Trophoblast cell (in vitro differentiated cells and primary cell): ENCODE results near the gene FOLR1.

Experiments used
- DNase-seq, 2 donors: peaks; one replicate each; pipeline ENCODE4 v3.0.0-alpha.2; 2016
- H2AFZ ChIP-seq: 2 replicates; pipeline ENCODE4 v1.6.1; 2013; ENCODE audit warnings: low read length, moderate library complexity, mild to moderate bottlenecking; ENCODE audit not compliant: insufficient read depth, poor library complexity
- H2AK5ac ChIP-seq: 2 replicates; pipeline ENCODE4 v1.6.1; 2013; ENCODE audit warnings: mild to moderate bottlenecking, low read length
- H2BK120ac ChIP-seq: 2 replicates; pipeline ENCODE4 v1.6.1; 2013; ENCODE audit warnings: low read length, mild to moderate bottlenecking, moderate library complexity; ENCODE audit not compliant: insufficient read depth, poor library complexity
- H2BK12ac ChIP-seq: 2 replicates; pipeline ENCODE4 v1.6.1; 2013; ENCODE audit warnings: mild to moderate bottlenecking, low read length, moderate library complexity
- H2BK5ac ChIP-seq: 2 replicates; pipeline ENCODE4 v1.6.1; 2013; ENCODE audit warnings: low read length, low read depth, moderate library complexity, mild to moderate bottlenecking; ENCODE audit not compliant: poor library complexity
- H3K14ac ChIP-seq: 2 replicates; pipeline ENCODE4 v1.6.1; 2013; ENCODE audit warnings: mild to moderate bottlenecking, low read length
- H3K18ac ChIP-seq: 2 replicates; pipeline ENCODE4 v1.6.1; 2013; ENCODE audit warnings: mild to moderate bottlenecking, low read length
- H3K23ac ChIP-seq: 2 replicates; pipeline ENCODE4 v1.6.1; 2013; ENCODE audit warnings: low read length
- H3K27ac ChIP-seq: 2 replicates; pipeline ENCODE4 v1.5.1; 2013; ENCODE audit warnings: low read depth, mild to moderate bottlenecking, inconsistent platforms, low read length, moderate library complexity
- H3K27me3 ChIP-seq: 2 replicates; pipeline ENCODE4 v1.6.1; 2013; ENCODE audit warnings: inconsistent platforms, mild to moderate bottlenecking, low read length, moderate library complexity; ENCODE audit not compliant: insufficient read depth
- H3K36me3 ChIP-seq, 2 experiments: 1 replicate in 1 of 2; 2 replicates in 1 of 2; pipeline ENCODE4 v1.6.1; 2013; ENCODE audit warnings: low read length in 2 of 2, mild to moderate bottlenecking in 2 of 2, moderate library complexity in 1 of 2; ENCODE audit not compliant: insufficient read depth in 2 of 2, control insufficient read depth in 1 of 2
- H3K4ac ChIP-seq: 2 replicates; pipeline ENCODE4 v1.6.1; 2013; ENCODE audit warnings: low read depth, mild to moderate bottlenecking, low read length, moderate library complexity
- H3K4me1 ChIP-seq, 2 experiments: 1 replicate in 1 of 2; 2 replicates in 1 of 2; pipeline ENCODE4 v1.6.1; 2013; ENCODE audit warnings: low read length in 2 of 2, mild to moderate bottlenecking in 2 of 2, moderate library complexity in 1 of 2; ENCODE audit not compliant: insufficient read depth in 2 of 2, control insufficient read depth in 1 of 2
- H3K4me2 ChIP-seq: 2 replicates; pipeline ENCODE4 v1.6.1; 2013; ENCODE audit warnings: inconsistent platforms, mild to moderate bottlenecking, low read length, moderate library complexity
- H3K4me3 ChIP-seq: 2 replicates; pipeline ENCODE4 v1.5.1; 2013; ENCODE audit warnings: mild to moderate bottlenecking, low read depth, low read length, inconsistent platforms
- H3K79me1 ChIP-seq: one replicate; pipeline ENCODE4 v1.6.1; 2013; ENCODE audit warnings: low read length
- H3K79me2 ChIP-seq: 2 replicates; pipeline ENCODE4 v1.6.1; 2013; ENCODE audit warnings: low read length, mild to moderate bottlenecking; ENCODE audit not compliant: control insufficient read depth, insufficient read depth, poor library complexity
- H3K9ac ChIP-seq: 2 replicates; pipeline ENCODE4 v1.6.1; 2013; ENCODE audit warnings: mild to moderate bottlenecking, low read length
- H3K9me3 ChIP-seq: 2 replicates; pipeline ENCODE4 v1.6.1; 2013; ENCODE audit warnings: low read depth, mild to moderate bottlenecking, control low read depth, inconsistent platforms, low read length; ENCODE audit not compliant: insufficient read depth
- H4K12ac ChIP-seq: 2 replicates; pipeline ENCODE4 v1.6.1; 2013; ENCODE audit warnings: low read depth, mild to moderate bottlenecking, low read length, moderate library complexity
- H4K8ac ChIP-seq: 2 replicates; pipeline ENCODE4 v1.6.1; 2013; ENCODE audit warnings: low read depth, mild to moderate bottlenecking, low read length, moderate library complexity
- H4K91ac ChIP-seq: one replicate; pipeline ENCODE4 v1.6.1; 2013; ENCODE audit warnings: low read depth, mild to moderate bottlenecking, low read length, moderate library complexity
- WGBS: extraction: QIAGEN DNeasy Blood & Tissue Kit; methylation state at CpG from one replicate; pipeline ENCODE4 v1.1.7; 2013; ENCODE audit warnings: missing lambda C conversion rate; ENCODE audit not compliant: insufficient read length, insufficient coverage; ENCODE audit errors: extremely low coverage; 5-methylcytosine and 5-hydroxymethylcytosine counted together

Gene FOLR1

GRCh38 chr11:72227316-72228228, 35.6 kb downstream of the FOLR1 start:
- H3K79me1 ChIP-seq, result peaks cover 25% of the 10 kb centered on the region
- H3K4ac ChIP-seq, result no peak overlapping the region
- no peak overlapping the region for H4K91ac ChIP-seq
- peaks cover 24% of the 10 kb centered on the region for H3K79me2 ChIP-seq
- no peak overlapping the region for H3K27ac ChIP-seq
- H2BK120ac ChIP-seq, result no peak overlapping the region
- no peak overlapping the region for H3K4me2 ChIP-seq
- no peak overlapping the region for H3K14ac ChIP-seq
- no peak overlapping the region for H2AFZ ChIP-seq
- H2AK5ac ChIP-seq, result no peak overlapping the region
- no CpG with 5 or more reads among the region's 14 CpGs for WGBS
- no peak overlapping the region for H3K23ac ChIP-seq
- peaks cover 7 to 15% of the 10 kb centered on the region in 2 experiments for H3K4me1 ChIP-seq
- H3K18ac ChIP-seq, result no peak overlapping the region
- H4K12ac ChIP-seq, result no peak overlapping the region
- no peak overlapping the region for H2BK12ac ChIP-seq
- H2BK5ac ChIP-seq, result no peak overlapping the region
- H4K8ac ChIP-seq, result no peak overlapping the region
- H3K9me3 ChIP-seq, result peaks cover 2% of the 10 kb centered on the region
- no peak overlapping the region for H3K9ac ChIP-seq
- DNase-seq, result peak; percentile 78 to 79
- no peaks in the 10 kb centered on the region for H3K27me3 ChIP-seq
- peaks cover 58 to 62% of the 10 kb centered on the region in 2 experiments for H3K36me3 ChIP-seq
- no peak overlapping the region for H3K4me3 ChIP-seq

DNA sequence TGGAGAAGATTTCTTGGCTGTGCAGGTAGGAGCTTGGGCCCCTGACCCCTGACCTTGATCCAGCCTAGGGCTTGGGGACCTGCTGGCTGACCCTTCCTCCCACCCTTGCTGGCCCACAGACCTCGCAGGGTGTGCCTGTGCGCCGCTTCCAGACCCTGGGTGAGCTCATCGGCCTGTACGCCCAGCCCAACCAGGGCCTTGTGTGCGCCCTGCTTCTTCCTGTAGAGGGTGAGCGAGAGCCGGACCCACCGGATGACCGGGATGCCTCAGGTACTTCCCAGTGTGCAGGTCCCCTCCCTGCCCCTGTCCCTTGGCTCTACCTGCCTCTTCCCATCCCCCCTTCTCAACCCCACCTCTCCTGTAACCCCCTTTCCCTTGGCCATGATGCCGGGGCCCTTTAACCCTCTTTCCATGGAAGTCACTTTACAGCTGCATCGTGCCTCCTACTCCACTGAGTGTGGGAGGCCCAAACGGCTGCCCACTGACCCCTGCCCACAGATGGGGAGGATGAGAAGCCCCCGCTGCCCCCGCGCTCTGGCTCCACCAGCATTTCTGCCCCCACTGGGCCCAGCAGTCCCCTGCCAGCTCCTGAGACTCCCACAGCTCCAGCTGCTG, 36.4 kb downstream of the FOLR1 start:
- H3K27ac ChIP-seq, result no peak overlapping the region
- peaks cover 22% of the 10 kb centered on the region for H3K79me1 ChIP-seq
- peaks cover 66 to 69% of the 10 kb centered on the region in 2 experiments for H3K36me3 ChIP-seq
- H4K91ac ChIP-seq, result no peak overlapping the region
- no peak overlapping the region for H2AK5ac ChIP-seq
- H3K14ac ChIP-seq, result no peak overlapping the region
- WGBS, result no CpG with 5 or more reads among the region's 16 CpGs
- H2BK12ac ChIP-seq, result no peak overlapping the region
- no peak overlapping the region for H3K4ac ChIP-seq
- H3K4me1 ChIP-seq, result peaks cover 5 to 11% of the 10 kb centered on the region in 2 experiments
- H3K4me3 ChIP-seq, result no peak overlapping the region
- no peak overlapping the region for H3K23ac ChIP-seq
- peak; percentile 58 to 63 for DNase-seq
- no peak overlapping the region for H2BK120ac ChIP-seq
- H2AFZ ChIP-seq, result no peak overlapping the region
- H3K18ac ChIP-seq, result no peak overlapping the region
- no peak overlapping the region for H4K8ac ChIP-seq
- no peak overlapping the region for H3K4me2 ChIP-seq
- peaks cover 2% of the 10 kb centered on the region for H3K9me3 ChIP-seq
- no peaks in the 10 kb centered on the region for H3K27me3 ChIP-seq
- no peak overlapping the region for H3K9ac ChIP-seq
- no peak overlapping the region for H4K12ac ChIP-seq
- peaks cover 24% of the 10 kb centered on the region for H3K79me2 ChIP-seq
- no peak overlapping the region for H2BK5ac ChIP-seq

DNA sequence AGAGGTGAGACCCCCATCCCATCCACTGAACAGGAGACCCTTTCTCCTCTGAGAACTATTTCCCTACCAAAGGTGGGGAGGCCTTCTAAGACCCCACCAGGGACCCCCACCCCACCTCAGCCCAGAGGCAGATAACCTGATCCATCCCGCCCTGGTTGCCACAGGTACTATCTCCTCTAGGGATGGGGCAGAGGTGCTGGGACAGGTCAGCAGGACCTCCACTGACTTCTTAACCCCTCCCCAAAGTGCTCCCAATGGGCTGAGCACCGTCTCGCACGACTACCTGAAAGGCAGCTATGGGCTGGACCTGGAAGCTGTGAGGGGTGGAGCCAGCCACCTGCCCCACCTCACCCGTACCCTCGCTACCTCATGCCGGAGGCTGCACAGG, 36.9 kb downstream of the FOLR1 start:
- Histone ChIP-seq H3K9me3 (peaks cover 2% of the 10 kb centered on the region), H3K4me2 (no peak overlapping the region), H3K4ac (no peak overlapping the region), H3K23ac (no peak overlapping the region), H2BK5ac (no peak overlapping the region), H2BK12ac (no peak overlapping the region), H4K8ac (no peak overlapping the region), H2AFZ (no peak overlapping the region), H3K27ac (no peak overlapping the region), H4K91ac (no peak overlapping the region), H4K12ac (no peak overlapping the region), H2AK5ac (no peak overlapping the region), H2BK120ac (no peak overlapping the region), H3K18ac (no peak overlapping the region), H3K4me1 (peaks cover 5 to 11% of the 10 kb centered on the region in 2 experiments), H3K14ac (no peak overlapping the region), H3K79me1 (peaks cover 18% of the 10 kb centered on the region), H3K27me3 (no peaks in the 10 kb centered on the region), H3K9ac (no peak overlapping the region), H3K79me2 (peaks cover 20% of the 10 kb centered on the region), H3K4me3 (no peak overlapping the region), H3K36me3 (peaks cover 71 to 74% of the 10 kb centered on the region in 2 experiments)
- DNase-seq, result peak in 1 of 2 donors; percentile 6
- no CpG with 5 or more reads among the region's 7 CpGs for WGBS

DNA sequence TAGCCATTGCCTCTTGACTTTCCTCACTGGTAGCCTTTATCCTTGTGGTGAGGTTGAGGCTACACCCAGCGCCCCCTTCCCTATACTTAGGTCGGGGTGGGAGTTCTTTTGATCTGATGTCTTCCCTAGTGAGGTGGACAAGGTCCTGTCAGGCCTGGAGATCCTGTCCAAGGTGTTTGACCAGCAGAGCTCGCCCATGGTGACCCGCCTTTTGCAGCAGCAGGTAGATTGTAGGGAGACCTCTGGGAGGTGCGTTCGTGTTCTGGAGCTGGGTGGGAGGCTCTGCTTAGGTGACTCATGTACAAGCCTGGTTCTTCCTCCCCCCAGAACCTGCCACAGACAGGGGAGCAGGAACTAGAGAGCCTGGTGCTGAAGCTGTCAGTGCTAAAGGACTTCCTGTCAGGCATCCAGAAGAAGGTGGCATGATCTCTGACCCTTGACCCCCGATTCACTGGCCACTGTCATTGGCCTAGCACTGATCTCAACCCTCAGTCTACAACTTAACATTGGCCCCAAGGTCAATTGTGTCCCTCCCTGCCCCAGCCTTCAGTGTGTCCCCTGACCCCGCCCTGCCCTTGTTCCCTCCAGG, 37.5 kb downstream of the FOLR1 start:
- H2BK5ac ChIP-seq, result no peak overlapping the region
- peaks cover 77 to 80% of the 10 kb centered on the region in 2 experiments for H3K36me3 ChIP-seq
- no peak overlapping the region for H2AK5ac ChIP-seq
- H3K18ac ChIP-seq, result no peak overlapping the region
- H3K4me3 ChIP-seq, result no peak overlapping the region
- H4K91ac ChIP-seq, result no peak overlapping the region
- H2BK12ac ChIP-seq, result no peak overlapping the region
- H3K14ac ChIP-seq, result no peak overlapping the region
- no peak overlapping the region for H4K12ac ChIP-seq
- no peak overlapping the region for H2AFZ ChIP-seq
- no peak overlapping the region for H3K23ac ChIP-seq
- H3K27ac ChIP-seq, result no peak overlapping the region
- no peak overlapping the region for H3K4ac ChIP-seq
- no peak overlapping the region for H4K8ac ChIP-seq
- no peak for DNase-seq
- no peaks in the 10 kb centered on the region for H3K27me3 ChIP-seq
- H3K4me1 ChIP-seq, result peaks cover 5 to 11% of the 10 kb centered on the region in 2 experiments
- peaks cover 2% of the 10 kb centered on the region for H3K9me3 ChIP-seq
- no CpG with 5 or more reads among the region's 8 CpGs for WGBS
- no peak overlapping the region for H3K9ac ChIP-seq
- H3K4me2 ChIP-seq, result no peak overlapping the region
- no peak overlapping the region for H2BK120ac ChIP-seq
- H3K79me2 ChIP-seq, result peaks cover 14% of the 10 kb centered on the region
- H3K79me1 ChIP-seq, result peaks cover 12% of the 10 kb centered on the region
